Fibroblast of peridontal ligament (primary cell): ENCODE data around the gene ITPKB.
"Not testable (repeated sequence)": the region's sequence is repeated elsewhere in the genome, so short reads cannot be mapped to it uniquely, and the experiment has no call there.

Experiments used
- DNase-seq: peaks from one replicate; pipeline ENCODE4 v3.0.0-alpha.2; 2010; ENCODE audit errors: extremely low read depth

Gene ITPKB

DNA sequence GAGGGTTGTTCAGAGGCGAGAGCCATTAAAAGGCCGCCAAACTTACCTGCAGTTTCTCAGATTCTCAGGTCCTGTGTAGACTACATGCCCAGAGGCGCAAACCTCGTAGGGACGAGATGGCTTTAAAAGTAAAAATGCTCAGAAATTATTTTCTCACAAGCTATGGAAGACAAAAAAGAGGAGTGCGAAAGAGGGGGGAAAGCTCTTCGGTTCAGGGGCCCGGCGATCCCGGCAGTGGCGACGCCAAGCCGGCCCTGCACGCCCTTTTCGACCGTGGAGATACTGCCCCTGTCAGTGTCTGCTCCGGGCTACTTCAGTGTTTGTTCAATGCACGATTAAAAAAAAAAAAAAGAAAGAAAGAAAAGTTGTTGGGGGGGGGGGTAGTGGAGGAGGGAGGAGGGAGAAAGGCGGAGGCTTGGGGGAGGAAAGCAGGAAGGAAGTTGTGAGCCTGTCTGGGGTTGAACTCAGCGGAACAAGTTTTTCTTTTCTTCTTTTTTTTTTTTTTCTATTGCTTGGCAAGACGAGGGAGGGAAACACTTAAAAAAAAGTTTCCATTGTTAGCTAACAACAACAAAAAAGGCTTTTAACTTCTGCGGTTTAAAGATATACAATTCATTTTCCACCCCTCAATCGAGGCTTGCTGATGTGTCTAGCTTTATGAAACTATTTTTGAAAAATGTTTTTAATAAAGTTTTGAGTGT is at the start of gene ITPKB:
TSS of gene ITPKB (minus strand) at position 288 of the 701 bp plus-strand sequence. CDS start 1,824 bp downstream, outside the sequence.
- peak; percentile 73 for DNase-seq

DNA sequence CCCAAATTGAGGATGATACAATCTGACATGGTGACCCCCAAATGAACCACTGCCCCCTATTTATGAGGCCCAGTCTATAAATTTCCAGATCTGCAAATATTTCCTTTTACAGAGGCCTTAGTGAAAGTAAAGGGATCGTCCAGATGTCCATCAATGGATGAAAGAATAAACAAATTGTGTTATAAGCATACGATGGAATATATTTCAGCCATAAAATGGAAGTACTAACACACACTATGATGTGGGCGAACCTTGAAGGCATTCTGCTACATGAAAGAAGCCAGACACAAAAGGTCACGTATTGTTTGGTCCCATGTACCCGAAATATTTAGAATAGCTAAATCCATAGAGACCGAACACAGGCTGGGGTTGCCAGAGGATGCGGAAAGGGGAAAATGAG is 48.6 kb upstream of the ITPKB start:
- DNase-seq: no peak

DNA sequence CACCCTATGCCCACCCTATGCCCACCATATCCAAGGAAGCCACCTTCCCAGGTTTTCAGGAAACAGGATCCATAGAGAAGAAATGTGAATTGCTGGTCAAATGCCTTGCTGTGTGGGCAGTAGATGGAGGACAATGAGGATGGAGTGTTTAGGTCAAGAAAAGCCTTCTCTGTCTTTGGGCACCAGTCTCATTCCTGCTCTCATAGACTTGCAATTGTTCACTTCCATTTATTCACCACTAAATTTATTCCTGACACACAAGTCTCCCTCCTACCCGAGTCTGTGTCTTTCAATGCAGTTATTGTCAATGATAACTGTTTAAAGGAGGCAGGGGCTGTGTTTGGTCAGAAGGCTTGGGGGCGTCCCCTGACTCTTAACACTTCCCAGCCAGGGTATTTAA is 48.0 kb upstream of the ITPKB start:
- DNase-seq: no peak

DNA sequence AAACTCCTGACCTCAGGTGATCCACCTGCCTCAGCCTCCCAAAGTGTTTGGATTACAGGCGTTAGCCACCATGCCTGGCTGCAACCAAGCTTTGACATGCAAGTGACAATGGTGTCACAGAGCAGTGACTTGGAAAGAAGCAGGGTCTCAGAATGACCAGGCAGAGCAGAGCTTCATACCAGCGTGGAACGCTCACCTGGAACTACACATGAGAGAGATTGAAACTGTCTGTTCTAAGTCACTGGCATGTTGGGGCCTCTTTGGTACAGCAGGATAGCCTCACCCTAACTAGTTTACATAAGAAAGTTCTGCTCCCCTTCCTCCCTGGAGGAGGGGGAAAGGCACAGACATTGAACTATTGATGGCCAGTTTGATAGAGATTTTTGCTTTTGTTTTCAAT is 47.5 kb upstream of the ITPKB start:
- DNase-seq: no peak

DNA sequence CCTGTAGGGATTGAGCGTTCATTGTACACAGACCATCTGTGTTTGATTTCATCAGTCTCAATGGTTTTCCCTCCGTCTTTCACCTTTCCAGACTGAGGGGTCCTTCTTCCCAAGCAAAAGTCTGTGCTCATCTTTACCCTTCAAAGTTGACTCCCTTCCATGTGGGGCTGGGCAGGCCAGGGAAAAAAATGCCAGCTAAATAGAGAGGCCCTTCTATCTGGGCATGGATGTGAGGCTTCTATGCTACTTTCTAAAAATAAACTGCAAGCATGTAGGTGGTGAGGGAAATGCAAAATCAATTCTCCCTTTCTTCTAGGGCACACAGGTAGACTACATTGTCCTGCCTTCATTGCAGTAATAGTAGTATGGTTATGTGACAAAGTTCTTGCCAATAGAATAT is 46.7 kb upstream of the ITPKB start:
- DNase-seq: no peak

DNA sequence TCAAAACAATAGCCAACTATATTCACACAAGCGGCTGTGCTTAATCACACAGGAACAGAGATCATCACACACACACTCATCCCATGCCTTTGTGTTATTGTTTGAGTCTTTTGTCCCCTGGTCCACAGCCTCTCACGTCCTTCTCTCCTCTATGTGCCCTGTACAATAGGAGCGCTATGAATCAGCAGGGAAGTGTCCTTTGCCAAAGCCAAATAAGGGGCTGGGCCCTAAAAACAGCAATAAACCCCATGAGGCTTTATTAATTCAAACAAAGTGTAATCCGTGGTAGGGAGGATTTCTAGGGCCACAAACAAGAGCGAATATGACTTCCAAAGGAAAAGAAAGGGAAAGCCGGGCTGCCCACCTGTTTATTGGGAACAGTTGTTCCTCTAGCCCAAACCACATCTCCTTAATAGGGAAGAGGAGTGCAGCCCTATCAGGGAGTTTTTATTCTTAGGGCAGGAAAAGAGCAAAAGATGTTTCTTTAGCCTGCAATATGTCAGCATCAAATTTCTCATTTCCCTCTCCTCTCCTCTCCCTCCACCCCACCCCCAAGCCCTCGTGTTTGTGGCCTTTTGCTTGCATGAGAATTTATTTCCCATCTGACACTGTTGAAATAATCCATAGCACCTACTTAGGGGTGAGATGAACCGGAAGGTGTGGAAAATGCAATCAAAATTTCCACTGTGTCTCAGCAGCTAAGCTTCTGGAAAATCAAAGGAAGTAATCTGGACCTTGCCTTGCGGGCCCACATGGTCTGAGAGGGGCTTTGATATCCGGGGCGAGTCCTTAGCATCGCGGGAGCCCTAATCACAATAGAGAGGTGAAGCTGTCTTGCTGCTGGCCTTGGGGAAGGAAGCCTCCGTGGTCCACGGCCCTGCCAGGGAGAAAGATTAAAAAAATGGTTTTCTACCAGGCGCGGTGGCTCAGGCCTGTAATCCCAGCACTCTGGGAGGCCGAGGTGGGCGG is 45.3 kb upstream of the ITPKB start:
- no peak for DNase-seq

DNA sequence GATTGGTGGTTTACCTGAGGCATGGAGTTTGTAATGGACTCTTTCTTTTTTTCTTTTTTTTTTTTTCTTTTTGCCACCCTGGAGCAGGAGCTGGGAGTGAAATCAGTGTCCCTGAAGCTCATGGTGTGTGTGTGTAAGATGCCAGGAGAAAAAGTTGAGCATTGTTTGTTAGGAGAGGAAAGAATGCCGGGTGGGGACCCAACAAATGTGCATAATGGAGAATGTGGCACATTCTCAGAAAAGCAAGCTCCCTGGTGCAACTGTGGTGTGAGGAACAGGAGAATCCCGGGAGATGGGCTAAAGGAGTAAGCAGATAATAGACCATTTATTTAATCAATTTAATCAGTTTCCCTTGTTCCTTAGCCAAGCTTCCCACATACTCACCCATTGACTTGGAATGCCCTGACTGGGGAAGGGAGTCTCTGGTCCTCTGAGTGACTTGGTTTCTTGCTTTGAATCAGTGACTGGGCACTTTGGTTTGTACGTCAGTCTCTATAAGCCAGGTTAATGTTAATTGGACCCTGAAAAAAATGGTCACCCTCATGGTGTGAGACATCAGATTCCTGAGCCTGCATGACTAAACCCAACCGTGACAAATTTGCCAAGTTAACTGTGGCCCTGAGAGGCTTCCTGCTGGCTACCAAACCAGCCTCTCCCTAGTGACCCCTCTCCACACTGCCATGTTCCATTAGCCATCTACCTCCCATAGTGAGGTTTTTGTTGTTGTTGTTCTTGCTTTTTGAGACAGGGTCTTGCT is 43.9 kb upstream of the ITPKB start:
- DNase-seq: no peak

DNA sequence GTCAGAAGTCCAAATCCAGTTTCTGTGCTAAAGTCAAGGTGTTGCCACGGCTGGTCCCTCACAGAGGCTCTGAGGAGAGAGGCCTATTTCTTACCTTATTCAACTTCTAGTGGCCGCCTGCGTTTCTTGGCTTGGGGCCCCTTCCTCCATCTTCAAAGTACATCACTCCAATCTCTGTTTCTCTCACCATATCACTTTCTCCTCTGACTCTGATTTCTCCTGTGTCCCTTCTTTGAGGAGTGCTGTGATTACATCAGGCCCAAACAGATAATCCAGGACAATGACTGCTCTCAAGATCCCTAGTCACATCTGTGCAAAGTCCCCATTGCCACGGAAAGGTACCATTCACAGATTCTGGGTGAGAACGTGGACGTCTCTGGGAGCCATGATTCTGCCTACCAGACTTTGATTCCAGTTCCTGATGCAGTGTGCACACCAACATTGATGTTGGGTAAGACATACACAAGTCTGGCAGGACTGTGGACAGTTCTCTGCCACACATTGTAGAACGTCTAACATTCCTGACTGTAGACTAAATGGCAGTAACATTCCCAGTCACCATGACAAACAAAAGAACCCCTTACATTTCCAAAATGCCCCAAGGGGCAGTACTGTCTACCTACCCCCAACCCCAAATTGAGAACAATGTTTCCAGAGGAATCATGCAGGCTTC is 43.0 kb upstream of the ITPKB start:
- no peak for DNase-seq

DNA sequence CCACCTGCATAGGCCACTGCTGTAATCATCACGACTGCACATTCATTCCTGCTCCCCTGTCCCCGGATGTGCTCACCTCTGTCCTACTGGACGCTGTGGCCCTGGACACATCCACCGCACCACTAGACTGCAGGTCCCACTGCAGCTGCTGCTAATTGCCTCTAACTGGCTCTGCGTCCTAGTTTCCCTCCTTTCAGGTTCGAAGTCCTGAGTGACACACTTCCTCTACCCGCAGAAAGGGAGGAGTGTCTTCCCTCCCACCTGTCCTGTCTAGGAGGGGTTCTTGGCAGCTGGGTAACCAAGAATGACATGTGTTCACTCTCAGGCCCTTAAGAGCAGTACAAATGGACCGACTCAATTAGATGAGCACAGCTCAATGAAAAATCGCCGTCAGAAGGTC is 40.5 kb upstream of the ITPKB start:
- no peak for DNase-seq

DNA sequence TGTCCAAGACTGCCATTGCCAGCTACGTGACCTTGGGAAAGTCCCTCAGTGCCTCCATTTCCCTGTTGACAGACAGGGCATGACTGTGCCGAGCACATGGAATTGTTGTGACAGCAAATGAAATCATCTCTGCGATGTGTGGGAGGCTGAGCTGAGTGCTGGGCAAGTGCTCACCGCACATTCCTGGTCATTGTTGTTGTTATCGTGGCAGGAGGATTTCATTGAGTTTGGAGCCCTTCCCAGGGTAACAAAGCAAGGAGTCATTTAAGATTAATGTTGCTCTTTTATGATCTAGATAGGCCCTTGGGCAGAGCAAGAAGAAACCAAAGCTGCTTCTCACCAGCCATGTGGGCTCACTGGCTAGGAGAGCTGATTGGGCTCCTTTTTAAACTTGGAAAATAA is 39.6 kb upstream of the ITPKB start:
- peak; percentile 93 for DNase-seq

DNA sequence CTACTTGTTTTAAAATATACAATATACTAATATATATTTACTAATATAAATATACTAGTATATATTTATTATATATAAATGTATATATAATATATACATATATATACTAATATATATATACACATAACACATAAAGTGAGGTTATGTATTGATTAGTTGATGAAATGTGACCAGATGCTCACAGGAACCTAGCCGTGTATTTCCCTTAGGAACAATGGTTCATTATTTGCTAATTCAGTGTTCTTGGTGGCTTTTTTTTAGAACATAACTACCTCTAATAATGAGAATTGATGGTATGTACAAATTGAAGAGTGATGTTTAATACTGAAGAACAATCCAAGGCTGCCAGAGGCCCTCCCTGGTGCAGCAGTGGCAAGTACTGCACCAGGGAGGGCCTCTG is 37.9 kb upstream of the ITPKB start:
- no peak for DNase-seq

DNA sequence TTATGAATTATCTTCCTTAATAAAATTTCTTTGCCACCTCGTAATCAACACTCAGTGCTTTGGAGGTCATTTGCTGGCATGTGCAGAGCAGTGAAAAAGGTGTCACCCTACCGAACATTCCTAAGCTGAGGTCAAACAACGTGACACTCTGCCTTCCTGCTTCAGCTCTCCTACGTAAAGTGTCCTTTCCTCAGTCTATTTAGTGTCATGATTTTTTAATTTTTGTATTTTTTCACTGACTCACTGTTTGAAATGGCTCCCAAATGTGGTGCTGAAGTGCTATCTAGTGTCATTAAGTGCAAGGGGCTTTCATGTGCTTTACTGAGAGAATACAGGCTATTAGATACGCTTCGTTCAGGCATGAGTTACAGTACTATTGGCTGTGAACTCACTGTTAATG is 37.0 kb upstream of the ITPKB start:
- no peak for DNase-seq

DNA sequence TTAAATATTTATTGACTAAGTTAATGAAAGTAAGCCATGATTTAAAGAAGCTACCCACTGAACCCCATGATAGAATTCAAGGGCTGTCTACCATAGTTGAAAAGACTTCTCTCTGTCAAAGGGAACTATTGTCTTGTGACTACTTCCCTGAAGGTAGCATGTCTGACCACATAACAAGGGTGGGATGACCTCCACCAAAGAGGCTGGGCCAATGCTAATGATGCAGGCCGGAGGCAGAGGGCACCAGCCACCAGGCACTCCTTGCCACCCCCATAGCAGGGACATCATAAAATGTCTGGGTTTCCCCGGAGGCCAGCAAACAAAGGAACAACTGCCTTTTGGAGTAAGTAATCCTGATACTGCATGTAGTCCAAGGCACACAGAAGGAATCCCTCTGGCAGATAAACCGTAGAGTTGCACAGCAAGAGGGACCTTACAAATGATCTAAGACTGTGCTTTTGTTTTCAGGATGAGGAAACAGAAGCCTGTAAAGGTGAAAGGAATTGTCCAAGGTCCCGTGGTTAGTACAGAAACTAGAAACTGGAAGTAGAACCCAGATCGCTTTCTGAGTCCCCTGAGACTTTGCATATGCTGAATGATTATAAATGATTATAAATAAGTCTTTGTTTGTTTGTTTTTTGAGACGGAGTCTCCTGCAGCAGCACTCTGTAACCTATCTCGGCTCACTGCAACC is 33.5 kb upstream of the ITPKB start:
- DNase-seq: no peak

DNA sequence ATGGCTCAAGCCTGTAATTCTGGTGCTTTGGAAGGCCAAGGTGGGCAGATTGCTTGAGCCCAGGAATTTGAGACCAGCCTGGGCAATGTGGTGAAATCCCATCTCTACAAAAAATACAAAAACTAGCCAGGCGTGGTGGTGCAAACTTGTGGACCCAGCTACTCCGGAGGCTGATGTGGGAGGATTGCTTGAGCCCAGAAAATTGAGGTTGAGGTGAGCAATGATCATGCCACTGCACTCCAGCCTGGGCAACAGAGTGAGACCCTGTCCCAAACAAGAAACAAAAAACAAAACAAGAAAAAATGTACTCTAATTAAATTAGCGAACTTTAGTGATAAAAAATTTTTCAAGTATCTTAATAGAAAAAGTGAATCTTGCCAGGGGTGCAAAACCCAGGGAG is 28.1 kb upstream of the ITPKB start:
- not testable (repeated sequence) for DNase-seq

DNA sequence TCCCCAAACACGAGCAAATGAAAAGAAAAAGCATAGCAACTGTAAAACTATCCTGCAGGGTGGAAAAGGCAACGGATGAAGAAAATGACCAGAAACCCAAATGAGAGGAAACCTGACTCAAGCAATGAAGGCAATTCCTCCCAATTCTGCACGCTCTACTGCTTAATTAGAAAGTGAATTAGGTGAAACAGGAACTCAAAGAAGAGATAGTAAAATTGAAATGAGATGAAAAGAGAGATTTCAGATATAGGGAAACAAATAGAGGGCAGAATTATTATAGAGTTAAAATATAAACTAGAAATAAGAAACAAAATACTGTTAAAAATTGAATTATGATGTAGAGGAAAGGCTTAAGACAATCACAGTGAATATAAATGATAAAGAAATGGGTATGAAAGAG is 27.5 kb upstream of the ITPKB start:
- DNase-seq: no peak

DNA sequence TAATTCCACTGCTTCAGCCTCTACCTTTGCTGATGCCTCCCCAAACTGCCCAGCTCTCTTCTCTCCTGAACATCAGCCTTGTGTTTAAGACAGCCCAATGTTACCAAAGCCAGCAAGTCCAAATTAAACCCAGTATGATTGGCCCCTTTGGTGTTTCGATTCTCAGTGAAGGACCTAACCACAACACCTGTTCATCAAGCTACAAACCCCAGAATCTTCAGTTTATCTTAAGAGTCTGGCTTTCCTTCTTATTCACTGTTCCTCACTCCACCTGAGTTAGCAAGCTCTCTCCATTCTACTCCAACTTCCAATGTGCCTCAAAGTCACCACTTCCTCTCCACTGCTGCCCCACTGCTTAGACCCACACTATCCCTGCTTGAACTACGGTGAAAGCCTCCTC is 25.5 kb upstream of the ITPKB start:
- DNase-seq: no peak

DNA sequence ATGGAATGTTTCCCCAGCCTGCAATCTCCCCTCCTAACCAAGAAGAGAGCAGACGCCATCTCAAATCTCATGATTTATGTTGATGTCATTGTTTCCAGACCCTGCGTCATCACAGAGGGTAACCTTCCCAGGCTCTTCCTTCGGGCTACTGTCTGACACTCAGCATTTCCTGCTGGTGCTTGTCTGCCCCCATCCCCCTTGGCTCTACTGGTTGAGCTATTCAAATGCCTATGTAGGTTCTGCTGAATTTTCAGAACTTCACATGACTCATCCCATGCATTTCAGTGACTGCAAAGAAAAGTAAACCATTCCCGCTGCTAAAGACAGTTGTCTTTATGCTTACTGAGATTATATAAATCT is 24.8 kb upstream of the ITPKB start:
- peak; percentile 76 for DNase-seq

DNA sequence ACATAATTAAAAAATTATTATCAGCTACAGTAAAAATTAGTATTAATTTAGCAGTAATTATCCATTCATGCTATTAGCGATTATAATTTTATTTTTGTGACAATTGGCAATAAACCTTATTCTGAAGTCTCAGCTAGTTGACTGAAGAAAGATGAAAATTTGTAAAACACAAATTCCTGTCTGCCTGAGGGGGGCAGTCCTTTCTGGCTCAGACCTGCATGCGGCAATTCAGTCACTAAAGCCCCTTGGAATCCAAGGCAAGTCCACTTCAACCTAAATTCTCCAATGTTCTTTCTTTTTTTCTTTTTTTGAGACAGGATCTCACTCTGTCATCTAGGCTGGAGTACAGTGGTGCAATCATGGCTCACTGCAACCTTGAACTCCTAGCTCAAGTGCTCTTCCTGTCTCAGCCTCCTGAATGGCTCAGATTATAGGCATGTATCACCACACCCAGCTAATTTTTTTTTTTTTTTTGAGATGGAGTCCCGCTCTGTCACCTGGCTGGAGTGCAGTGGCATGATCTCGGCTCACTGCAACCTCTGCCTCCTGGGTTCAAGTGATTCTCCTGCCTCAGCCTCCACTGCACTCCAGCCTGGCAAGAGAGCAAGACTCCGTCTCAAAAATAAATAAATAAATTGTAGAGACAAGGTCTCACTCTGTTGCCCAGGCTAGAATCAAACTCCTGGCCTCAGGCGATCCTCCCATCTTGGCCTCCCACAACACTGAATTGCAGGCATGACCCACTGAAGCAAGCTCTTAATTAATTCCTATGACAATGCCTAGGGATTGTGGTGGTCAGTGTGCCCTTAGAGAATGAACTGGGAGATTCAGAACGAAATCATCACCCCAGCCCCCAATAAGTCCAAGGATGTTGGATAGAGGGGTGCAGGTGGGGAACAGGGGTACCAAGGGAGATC is 24.2 kb upstream of the ITPKB start:
- no peak for DNase-seq

DNA sequence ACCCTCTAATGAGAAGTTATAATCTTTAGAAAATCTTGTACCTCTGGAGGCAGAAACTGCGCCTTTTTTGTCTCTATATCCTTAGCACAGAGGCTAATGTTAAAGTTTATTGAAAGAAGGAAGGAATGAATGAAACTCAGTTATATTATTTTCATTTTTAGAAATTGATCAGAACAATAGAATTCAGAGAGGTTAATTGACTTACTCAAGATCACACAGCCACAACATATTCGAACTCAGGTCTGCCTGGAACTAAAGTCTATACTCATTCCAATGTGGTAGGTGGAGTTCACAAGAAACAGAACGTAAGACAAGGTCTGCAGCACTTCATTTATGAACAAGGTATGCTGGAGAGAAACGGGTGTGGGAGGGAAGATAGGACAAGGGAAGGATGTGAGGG is 23.0 kb upstream of the ITPKB start:
- no peak for DNase-seq

DNA sequence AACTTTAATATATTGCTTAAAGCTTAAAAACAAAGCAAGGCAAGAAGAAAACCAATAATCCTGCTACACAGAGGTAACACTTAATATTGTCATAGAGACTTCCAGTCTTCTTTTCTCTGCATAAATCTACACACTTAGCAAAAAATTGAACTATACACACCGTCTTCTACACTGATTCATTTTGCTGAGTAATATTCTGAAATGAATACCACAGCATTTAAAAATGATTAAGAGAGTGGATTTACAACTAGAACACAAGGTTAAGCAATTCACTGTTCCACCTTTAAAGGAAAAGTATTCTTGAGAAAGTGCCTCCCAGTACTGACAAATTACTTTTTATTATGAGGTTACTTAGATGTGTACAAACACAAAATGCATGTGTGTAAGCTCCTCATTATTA is 22.2 kb upstream of the ITPKB start:
- no peak for DNase-seq
